Stimulated activated CD8-positive, alpha-beta memory T cell treated with anti-CD3 and anti-CD28 coated beads, Interleukin-4, amount 100 ng/mL, for 24 hours (primary cell): ENCODE measurements around the gene PSMD6.

Experiments
- DNase-seq: peaks from one replicate; pipeline ENCODE4 v3.0.0-alpha.2; 2020; ENCODE audit warnings: low read depth

PSMD6 gene

DNA sequence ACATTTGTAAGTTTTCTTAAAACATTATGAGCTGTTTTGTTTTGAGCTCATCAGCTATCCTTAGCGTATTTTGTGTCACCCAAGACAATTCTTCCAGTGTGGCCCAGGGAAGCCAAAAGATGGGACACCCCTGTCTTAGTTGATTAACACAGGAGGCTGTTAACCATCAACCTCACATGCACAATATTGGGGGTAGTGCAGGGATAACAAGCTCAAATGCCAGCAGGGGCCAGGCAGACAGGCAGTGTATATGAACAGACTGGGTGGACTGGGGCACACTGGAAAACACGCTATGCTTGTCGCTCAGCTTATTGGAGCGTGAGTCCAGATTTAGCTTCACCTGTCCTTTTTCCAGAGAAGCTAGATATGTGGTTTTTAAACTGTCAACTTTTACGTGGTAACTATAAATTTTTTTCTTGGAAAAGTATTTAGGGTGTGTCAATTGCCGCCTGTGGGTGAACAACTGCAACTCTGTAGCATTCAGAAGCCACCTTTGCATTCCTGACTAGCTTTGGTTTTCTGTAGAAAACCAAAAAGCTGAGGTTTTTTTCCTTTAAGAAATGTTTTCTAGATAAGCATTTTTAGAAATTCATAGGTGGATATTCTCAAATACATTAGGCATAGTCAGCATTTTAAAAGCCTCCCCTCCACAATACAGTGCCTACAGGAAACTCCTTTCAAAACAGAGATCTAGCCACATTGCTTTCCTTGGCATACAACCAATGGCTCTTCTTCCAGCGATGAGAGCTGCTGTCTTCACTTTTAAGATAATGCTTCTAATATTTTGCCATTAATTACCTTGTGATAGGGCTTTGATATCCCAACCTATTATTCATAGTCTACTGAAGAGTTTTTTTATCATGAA, 14.6 kb downstream of the PSMD6 start:
- no peak for DNase-seq

GRCh38 chr3:64008017-64008416, 15.3 kb downstream of the PSMD6 start:
- DNase-seq, result no peak

DNA sequence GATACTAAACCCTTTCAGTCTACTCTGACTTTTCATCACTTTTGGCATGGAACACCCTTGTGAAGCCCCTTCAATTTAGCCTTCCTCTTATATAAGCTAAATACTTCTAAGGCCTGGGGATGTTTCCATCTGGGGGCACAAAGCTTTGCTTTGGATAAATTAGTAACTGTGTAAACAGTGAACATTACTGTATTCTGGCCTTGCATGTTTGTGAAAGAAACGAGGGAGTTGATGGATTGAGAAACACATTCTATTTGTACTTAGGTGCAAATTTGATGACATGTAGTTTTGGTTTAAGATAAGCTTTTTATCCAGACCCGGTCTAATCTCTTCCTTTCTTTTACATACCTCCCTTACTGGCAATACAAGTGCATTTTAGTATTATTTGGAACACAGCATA, 19.7 kb downstream of the PSMD6 start:
- DNase-seq, result no peak

GRCh38 chr3:64002233-64002632, 21.1 kb downstream of the PSMD6 start:
- DNase-seq, result no peak

DNA sequence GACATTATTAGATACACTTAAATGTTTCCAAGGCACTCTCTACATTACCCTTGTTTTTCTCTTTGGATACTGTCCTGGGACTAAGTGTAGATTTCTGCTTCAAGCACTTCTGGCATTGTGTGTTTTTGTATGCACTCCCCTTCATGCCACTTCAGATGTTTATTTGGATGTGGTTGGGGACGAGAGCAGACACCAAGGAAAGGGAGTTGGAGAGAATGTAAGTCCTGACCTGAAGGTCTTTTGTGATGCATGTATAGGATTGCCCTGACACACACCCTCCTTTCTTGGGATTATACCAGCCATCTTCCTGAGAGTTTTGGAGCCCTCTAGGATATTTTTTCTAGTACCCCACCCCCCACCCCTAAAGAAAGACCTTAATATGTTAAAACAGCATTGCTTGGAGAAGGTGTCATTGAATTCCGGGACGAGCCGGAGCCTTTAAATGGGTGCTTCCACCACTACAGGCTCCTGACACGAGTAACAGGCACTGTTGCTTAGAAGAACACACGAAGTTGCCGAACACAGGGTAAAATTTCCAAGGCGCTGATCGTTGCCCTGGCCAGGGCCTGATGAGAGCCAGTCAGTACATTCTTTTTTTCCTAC, 22.7 kb downstream of the PSMD6 start:
- DNase-seq, result no peak

GRCh38 chr3:63998852-63999754, 24.2 kb downstream of the PSMD6 start:
- no peak for DNase-seq

DNA sequence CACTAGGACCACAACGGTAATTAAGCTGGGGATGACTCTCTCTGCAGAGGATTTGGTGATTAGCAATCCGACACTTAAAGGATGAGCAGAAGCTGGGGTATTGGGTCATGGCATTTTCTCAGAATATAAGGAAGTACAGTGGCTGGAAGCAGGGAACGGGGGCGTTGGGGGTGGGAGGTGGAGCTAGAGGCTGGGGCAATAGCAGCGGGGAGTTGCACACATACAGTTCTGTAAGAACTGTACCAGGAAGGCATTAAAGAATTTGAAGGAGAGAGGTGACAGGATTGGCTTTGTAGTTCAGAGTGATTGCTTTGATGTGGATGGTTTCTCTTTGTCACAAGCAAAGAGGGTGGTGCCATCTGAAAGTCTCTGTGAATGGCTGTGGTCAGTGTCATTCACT, 28.2 kb downstream of the PSMD6 start:
- DNase-seq, result no peak

DNA sequence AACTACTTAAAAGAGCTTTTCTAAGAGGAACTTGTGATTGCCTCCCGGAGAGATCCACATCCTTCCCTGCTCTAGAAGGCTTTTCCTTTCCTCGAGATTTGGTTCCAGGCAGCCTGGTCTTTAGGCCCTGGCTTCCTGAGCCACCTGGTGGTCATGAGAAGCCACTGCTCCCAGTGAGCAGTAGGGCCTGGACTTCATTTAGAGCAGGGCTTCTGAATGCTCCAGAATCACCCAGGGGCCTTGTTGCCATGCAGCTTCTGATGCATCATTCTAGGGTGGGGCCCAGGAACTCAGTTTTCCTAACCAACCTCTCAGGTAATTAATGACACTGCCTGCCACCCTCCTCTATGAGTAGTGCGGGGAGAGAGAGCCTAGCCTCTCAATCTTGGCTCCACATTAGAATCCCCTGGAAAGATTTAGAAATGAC, 29.6 kb downstream of the PSMD6 start:
- peak; percentile 14 for DNase-seq

DNA sequence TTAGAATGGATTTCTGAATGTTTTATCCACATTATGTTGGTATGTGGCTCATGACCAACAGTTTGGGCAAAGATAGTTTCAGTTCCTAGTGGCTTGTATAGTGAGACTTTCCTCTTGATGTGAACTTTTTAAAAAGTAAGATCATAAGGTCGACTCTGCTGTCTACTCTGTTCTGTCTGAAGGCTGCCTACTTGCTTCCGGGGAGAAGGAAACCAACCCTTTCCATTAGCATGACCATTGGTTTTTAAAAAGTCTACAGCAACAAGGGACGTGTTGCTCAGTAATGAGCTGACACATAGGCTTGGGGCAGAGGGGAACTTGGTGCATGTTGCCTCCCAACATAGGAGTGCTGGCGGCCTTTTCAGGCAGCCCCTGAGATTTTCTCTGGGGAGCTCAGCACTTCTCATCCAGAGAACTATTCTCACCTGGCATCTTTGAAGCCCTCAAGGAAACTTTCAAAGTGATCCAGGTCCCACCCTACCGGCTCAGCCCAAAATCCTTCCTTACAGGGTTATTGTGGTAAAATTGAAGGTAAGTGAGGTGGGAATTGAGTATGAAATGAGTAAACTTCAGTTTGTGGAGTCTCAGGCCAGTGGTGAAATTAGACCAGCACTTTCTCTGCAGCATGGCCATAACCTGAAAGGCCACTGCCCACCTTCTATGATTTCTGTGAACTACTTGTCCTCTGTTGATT, 30.6 kb downstream of the PSMD6 start:
- DNase-seq, result no peak

DNA sequence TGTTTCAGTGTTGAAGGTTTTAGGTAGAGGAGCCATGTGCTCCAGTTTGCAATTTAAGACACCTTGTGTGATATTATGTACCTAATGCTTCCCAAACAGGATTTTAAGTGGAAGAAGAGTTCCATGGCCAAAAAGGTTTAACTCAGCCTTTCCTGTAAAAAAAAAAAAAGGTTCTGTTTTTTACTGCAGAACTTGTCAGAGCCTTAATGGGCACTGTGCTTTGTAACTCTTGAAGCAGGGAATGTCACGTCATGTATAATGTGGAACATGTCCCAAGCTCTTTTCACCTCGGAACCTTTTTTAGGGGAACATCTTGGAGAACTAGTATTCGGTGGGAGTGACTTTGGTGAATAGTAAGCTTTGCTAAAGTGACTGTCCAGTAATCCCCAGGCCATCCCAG, 31.6 kb downstream of the PSMD6 start:
- no peak for DNase-seq

DNA sequence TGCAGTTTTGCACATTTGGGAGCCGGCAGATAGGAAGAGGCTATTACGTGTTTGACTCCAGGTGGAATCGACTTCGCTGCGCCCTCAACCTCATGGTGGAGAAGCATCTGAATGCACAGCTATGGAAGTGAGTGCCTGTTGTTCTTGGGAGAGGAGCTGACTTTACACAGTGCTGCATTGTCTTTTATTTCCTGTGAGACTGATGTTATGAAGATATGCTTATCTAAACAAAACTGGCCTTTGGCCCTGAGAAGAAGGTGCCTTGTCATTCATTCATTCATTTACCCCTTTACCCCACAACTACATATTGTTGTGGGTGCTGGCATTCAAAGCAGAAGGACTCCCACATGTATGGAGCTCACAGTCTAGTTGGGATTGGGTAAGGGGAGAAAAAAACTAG, 32.6 kb downstream of the PSMD6 start:
- DNase-seq, result no peak

- DNase-seq, result no peak
Measured at GRCh38 chr3:63990204-63990603, 33.1 kb downstream of the PSMD6 start.

- no peak for DNase-seq
Measured at GRCh38 chr3:63988943-63989342, 34.4 kb downstream of the PSMD6 start.

DNA sequence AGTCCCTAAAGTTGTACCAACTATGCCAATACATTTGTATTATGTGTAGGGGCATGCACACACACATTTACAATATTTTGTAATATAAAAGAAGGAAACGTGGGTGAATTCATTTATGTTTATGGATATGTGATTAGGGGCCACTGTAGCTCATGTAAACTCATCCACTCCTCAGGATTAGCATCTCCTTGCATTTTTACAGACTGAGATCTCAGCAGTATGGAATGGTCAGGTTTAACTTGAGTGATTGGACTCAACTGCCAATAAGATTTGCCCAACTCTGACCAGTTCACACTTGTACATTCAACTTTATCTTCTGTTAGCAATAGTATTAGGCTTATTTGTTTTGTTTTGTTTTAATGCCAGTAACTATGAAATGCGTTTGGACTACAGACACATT, 36.5 kb downstream of the PSMD6 start:
- no peak for DNase-seq

DNA sequence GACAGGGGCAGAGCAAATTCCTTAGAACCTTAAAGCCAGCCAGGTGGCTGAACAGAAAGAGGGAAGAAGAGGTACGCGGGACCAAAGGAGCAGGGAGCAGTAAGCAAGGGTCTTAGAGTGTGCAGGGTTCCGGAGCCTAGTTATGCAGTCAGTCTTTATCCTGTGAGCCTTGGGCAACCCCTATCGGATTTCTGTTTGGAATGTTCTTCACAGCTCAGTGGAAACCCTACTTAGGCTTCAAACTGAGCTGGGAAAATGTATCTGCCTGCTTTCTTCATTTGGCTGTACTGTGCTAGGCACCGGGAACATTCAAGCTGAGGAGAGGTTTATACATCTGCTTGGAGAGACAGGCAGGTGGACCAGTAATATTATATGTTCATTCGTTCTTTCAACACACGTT, 37.1 kb downstream of the PSMD6 start:
- DNase-seq, result no peak

DNA sequence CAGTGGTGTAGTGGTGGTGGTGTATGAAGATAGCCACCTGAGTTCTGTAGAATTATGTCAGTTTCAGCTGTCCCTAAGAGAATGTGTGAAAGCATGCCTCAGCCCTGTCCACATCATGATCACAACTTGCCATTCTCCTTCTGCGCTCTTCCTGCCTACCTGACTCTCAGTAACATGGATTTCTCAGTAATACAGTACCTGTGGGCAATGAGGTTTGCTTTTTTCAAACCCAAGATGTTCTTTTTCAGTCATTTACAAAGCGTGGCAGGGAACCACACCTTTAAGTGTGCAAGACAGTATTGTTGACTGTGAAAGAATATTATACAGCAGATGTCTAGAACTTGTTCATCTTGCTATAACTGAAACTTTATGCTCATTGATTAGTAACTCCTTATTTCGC, 38.9 kb downstream of the PSMD6 start:
- no peak for DNase-seq

DNA sequence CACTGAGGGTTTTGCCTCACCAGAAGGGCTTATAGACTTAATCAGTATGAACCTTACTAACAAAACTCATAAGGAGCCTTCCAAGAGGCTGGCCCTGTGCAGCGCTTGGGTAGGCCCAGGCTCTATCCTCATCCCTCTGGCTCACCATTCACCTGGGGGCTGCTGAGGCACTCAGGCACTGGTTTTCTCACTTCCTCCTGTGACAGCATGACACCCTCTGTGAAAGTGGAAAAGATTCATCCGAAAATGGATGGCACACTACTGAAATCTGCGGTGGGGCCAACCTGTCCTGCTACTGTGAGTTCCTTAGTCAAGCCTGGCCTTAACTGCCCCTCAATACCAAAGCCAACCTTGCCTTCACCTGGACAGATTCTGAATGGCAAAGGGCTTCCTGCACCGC, 41.3 kb downstream of the PSMD6 start:
- no peak for DNase-seq

GRCh38 chr3:63980830-63981498, 42.3 kb downstream of the PSMD6 start:
- DNase-seq, result no peak

GRCh38 chr3:63980019-63980418, 43.3 kb downstream of the PSMD6 start:
- DNase-seq, result no peak

GRCh38 chr3:63979093-63979885, 44.0 kb downstream of the PSMD6 start:
- DNase-seq, result no peak

DNA sequence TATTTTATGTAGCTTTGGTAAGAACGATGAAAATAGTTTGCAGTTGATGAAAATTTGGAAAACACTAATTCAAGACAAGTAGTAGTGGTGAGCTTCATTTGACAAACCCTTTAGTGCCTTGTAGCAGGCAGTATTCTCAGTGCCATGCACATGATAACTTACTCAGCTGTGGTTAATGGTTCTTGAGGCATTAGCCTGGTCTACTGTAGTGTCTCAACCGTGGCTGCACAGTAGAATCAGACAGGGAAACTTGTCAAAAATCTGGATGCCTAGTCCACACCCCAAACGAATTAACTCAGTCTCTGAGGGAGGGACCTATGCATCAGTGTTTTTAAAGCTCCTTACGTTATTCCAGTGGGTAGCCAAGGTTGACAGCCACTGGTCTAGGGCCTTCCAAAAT, 45.4 kb downstream of the PSMD6 start:
- DNase-seq, result no peak
